M059J (cell line): Measurements from ENCODE around the gene HMGXB4. TPM values are rescaled to one million over a fixed set of nuclear protein-coding genes. Genes with fewer than 3 reads are reported as not detected.

Experiments
- DNase-seq: peaks from one replicate; pipeline ENCODE4 v3.0.0-alpha.2; 2012; ENCODE audit warnings: low read depth
- total RNA-seq: library from RNA; depleted of rRNA; stranded (reverse); fragments of >200 nt; shearing (Covaris generic); gene quantifications from 2 replicates; pipeline ENCODE4 v1.2.3, GENCODE V29; 2014

HMGXB4 gene
- total RNA-seq, 1 experiment from 2014 or later: 17.6 TPM

GRCh38 chr22:35326854-35327562, 69.7 kb downstream of the HMGXB4 start:
- no peak for DNase-seq

GRCh38 chr22:35327690-35328471, 70.6 kb downstream of the HMGXB4 start:
- DNase-seq: no peak

GRCh38 chr22:35328472-35328885, 71.2 kb downstream of the HMGXB4 start:
- DNase-seq: no peak

- DNase-seq: no peak
These were observed 72.0 kb downstream of the HMGXB4 start for GRCh38 chr22:35329114-35329847.

GRCh38 chr22:35330258-35330861, 73.1 kb downstream of the HMGXB4 start:
- no peak for DNase-seq

- DNase-seq: no peak
These were observed 75.0 kb downstream of the HMGXB4 start for GRCh38 chr22:35332278-35332677.

- DNase-seq: no peak
These were observed 75.9 kb downstream of the HMGXB4 start for GRCh38 chr22:35333220-35333619.

GRCh38 chr22:35334004-35334403, 76.7 kb downstream of the HMGXB4 start:
- no peak for DNase-seq

- DNase-seq: peak; percentile 37
These were observed 78.2 kb downstream of the HMGXB4 start for GRCh38 chr22:35335468-35335867.

- no peak for DNase-seq
These were observed 78.9 kb downstream of the HMGXB4 start for GRCh38 chr22:35335936-35336781.

GRCh38 chr22:35337932-35338331, 80.6 kb downstream of the HMGXB4 start:
- no peak for DNase-seq

- DNase-seq: no peak
These were observed 84.0 kb downstream of the HMGXB4 start for GRCh38 chr22:35341090-35341874.

GRCh38 chr22:35342390-35342789, 85.1 kb downstream of the HMGXB4 start:
- DNase-seq: no peak

- DNase-seq: no peak
These were observed 86.6 kb downstream of the HMGXB4 start for GRCh38 chr22:35343664-35344550.

GRCh38 chr22:35344956-35345690, 87.8 kb downstream of the HMGXB4 start:
- no peak for DNase-seq
